ENCODE measurements around the gene HIRA. TPM values are rescaled to one million over a fixed set of nuclear protein-coding genes. Genes with fewer than 3 reads are reported as not detected.

HIRA gene
- total RNA-seq, 4 donors from 2014 or later, result 18.3 to 29.3 (median 20.3) TPM

DNA sequence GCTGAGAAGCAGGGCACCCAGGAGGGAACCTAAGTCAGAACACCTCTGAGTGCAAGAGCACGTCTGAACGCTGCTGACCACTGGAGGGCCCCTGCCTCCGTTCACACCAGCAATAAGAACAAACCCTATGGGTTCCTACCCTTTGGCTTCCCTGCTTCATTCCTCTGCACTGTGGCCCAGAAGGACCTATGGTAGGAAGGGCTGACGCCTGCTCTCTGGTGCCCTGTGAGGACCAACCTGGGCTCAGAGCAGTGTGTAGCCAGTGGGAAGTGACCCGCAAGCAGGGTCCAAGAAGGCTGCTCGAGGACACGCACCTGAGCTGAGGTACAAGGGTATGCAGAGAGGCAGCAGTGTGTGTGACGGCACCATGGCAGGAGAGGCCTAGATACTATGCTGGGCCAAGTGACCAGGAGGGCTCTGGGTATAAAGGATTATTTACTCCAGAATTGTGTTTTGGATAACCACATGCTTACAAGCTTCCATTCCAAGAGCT is 71.2 kb downstream of the HIRA start:
- Histone ChIP-seq H3K9me3 (no peaks in the 10 kb centered on the region), H3K36me3 (peaks cover 0 to 47% (median 22%) of the 10 kb centered on the region in 4 donors), H3K27ac (no peak overlapping the region), H3K4me3 (no peak overlapping the region), H3K27me3 (no peaks in the 10 kb centered on the region), H3K4me1 (no peaks in the 10 kb centered on the region)
- TF ChIP-seq POLR2AphosphoS5 (IDR thresholded peaks at IDR 0.05) (no peak), POLR2A (IDR thresholded peaks at IDR 0.05) (no peak), CTCF (IDR thresholded peaks at IDR 0.05) (no peak)
- in situ Hi-C loops (cut with MboI; ENCODE audit: low pct_ligation_motif_present in 1 of 4, low pct_unique_long_range_greater_than_20kb in 1 of 4, low sequenced_read_pairs in 3 of 4), result no loop called here
- WGBS, 2 donors (ENCODE audit: low coverage in 1 of 2), result 93% methylated on average over 8 of the region's 8 CpGs; no CpG with 5 or more reads in 1 of the 2 donors
- intact Hi-C loops (cut with DNase I; ENCODE audit: low total_unique reads), result no loop called here
- DNase-seq, result no peak

DNA sequence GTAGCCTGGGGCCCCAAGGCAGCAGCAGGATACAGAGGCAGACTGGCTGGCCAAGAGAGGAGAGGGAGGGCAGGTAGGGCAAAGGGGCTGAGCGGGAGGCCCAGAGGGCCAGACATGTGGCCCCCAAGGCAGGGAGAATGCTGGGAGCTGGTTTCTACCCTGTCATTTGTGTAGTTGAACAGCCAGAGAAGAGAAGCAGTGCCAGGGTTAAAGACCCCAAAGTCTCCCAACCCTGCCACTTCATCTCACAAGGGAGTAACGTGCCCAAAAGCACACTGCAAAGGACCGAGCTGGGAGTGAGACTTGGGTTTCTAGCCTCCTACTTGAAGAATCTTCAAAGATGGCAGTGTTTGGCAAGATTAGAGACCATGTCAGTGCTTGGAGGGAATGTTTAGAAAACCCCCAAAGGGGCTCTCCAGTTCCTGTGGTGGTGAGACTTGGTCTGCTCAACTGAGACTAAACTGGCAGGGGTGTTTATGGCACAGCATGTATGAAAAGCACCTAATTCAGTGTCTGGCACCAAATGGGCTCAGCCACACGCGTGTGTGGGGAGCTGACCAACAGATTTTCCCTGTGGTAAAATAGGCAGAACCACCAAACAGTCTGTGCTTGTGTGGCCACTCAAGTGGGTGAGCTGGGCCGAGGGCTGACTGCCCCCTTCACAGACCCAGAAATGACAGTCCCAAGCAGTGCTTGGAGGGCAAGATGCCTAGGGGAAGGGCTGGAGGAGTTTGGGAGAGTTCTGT is 71.8 kb downstream of the HIRA start:
- H3K4me3 ChIP-seq, result no peak overlapping the region
- intact Hi-C loops (cut with DNase I; ENCODE audit: low total_unique reads), result no loop called here
- TF ChIP-seq POLR2AphosphoS5 (IDR thresholded peaks at IDR 0.05) (no peak), POLR2A (IDR thresholded peaks at IDR 0.05) (no peak), CTCF (IDR thresholded peaks at IDR 0.05) (no peak), EP300 (IDR thresholded peaks at IDR 0.05; ENCODE audit: low read depth) (no peak)
- no peaks in the 10 kb centered on the region for H3K27me3 ChIP-seq
- H3K4me1 ChIP-seq, result no peaks in the 10 kb centered on the region
- WGBS, 2 donors (ENCODE audit: low coverage in 1 of 2), result 92 to 100% methylated on average over 2 to 6 of the region's 6 CpGs
- no peaks in the 10 kb centered on the region for H3K9me3 ChIP-seq
- no peak overlapping the region for H3K27ac ChIP-seq
- peaks cover 0 to 52% (median 19%) of the 10 kb centered on the region in 4 donors for H3K36me3 ChIP-seq
- no peak for DNase-seq
- in situ Hi-C loops (cut with MboI; ENCODE audit: low pct_ligation_motif_present in 1 of 4, low pct_unique_long_range_greater_than_20kb in 1 of 4, low sequenced_read_pairs in 3 of 4), result no loop called here

DNA sequence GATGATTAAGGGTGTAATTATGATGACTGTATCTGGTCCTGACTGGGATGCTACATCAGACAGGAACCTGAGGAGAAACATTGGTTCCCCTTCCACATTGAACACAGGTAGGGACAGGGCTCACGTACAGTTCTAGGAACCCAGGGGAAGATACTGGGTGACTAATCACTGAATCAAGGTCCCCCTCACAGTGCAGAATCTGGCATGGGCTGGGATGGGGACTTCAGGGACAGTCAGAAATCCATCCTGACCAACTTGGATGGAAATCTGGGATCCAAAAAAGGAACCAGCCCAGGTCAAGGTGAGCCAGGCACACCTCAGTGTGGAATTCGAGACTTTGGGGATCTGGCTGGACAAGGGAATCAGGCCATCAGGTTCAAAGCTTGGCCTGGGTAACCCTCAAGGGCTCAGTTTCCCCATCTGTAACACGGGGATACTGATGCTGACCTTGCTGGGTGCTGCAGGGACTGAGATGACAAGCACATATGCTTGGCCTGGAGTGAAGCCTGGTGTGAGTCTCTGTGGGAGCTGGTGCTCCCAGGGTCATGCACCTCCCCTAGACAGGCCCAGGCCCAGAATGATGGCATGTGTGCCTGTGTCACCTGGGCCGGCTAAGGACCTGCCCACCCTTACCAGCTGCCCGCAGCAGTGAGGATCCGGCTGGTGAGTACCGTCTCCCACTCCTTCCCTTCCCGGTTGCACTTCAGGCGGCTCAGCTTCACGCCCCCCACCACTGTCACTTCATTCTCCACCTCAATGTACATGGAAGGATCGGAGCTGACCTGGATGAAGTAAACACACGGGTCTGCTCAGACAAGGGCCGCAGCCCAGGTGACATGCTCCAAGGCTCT is 72.6 kb downstream of the HIRA start:
- TF ChIP-seq CTCF (IDR thresholded peaks at IDR 0.05) (no peak), POLR2A (IDR thresholded peaks at IDR 0.05) (no peak), EP300 (IDR thresholded peaks at IDR 0.05; ENCODE audit: low read depth) (no peak), POLR2AphosphoS5 (IDR thresholded peaks at IDR 0.05) (no peak)
- Histone ChIP-seq H3K36me3 (peaks cover 0 to 57% (median 18%) of the 10 kb centered on the region in 4 donors), H3K27ac (no peak overlapping the region), H3K9me3 (no peaks in the 10 kb centered on the region), H3K4me1 (no peaks in the 10 kb centered on the region), H3K27me3 (no peaks in the 10 kb centered on the region), H3K4me3 (no peak overlapping the region)
- 93% methylated on average over 13 of the region's 13 CpGs; no CpG with 5 or more reads in 1 of the 2 donors for WGBS, 2 donors (ENCODE audit: low coverage in 1 of 2)
- intact Hi-C loops (cut with DNase I; ENCODE audit: low total_unique reads), result no loop called here
- in situ Hi-C loops (cut with MboI; ENCODE audit: low pct_ligation_motif_present in 1 of 4, low pct_unique_long_range_greater_than_20kb in 1 of 4, low sequenced_read_pairs in 3 of 4), result no loop called here
- DNase-seq, result no peak

DNA sequence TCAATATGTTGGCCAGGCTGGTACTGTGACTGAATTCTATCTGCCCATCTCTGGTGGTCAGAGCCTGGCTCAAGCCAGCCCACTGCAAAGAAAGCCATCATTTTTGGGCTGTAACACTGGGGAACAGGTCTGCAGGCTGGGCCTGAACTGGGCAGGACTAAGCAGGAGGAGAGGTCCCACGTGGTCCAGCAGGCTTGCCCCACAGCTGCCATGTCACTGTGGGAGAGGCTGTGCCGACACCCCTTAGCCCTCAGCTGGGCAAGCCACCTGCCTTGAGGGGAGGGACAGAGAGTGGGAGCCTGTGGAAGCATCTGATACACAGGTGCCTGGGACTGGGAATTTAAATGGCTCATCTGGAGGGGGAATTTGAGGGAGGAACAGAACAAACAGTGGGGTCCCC is 73.3 kb downstream of the HIRA start:
- Histone ChIP-seq H3K4me3 (no peak overlapping the region), H3K4me1 (no peaks in the 10 kb centered on the region), H3K36me3 (peaks cover 0 to 63% (median 20%) of the 10 kb centered on the region in 4 donors), H3K27me3 (no peaks in the 10 kb centered on the region), H3K9me3 (no peaks in the 10 kb centered on the region), H3K27ac (no peak overlapping the region)
- intact Hi-C loops (cut with DNase I; ENCODE audit: low total_unique reads) (no loop called here), in situ Hi-C loops (cut with MboI; ENCODE audit: low pct_ligation_motif_present in 1 of 4, low pct_unique_long_range_greater_than_20kb in 1 of 4, low sequenced_read_pairs in 3 of 4) (no loop called here)
- no peak for TF ChIP-seq EP300 (IDR thresholded peaks at IDR 0.05; ENCODE audit: low read depth)
- TF ChIP-seq POLR2AphosphoS5 (IDR thresholded peaks at IDR 0.05), result no peak
- TF ChIP-seq POLR2A (IDR thresholded peaks at IDR 0.05), result no peak
- no peak for TF ChIP-seq CTCF (IDR thresholded peaks at IDR 0.05)
- DNase-seq, result no peak
- 85% methylated on average over 2 of the region's 2 CpGs; no CpG with 5 or more reads in 1 of the 2 donors for WGBS, 2 donors (ENCODE audit: low coverage in 1 of 2)

Measured in transverse colon (tissue), 4 donors.